ENCODE data around the gene LONP2. TPM values are rescaled to one million over a fixed set of nuclear protein-coding genes. Genes with fewer than 3 reads are reported as not detected.
"Not testable (repeated sequence)": the region's sequence is repeated elsewhere in the genome, so short reads cannot be mapped to it uniquely, and the experiment has no call there.

The LONP2 gene
- polyA plus RNA-seq, 3 donors: 67.7 to 80.0 (median 78.2) TPM

- DNase-seq (ENCODE audit: extremely low read depth in 1 of 11, low read depth in 9 of 11, low spot score in 4 of 11): no peak
Measured at GRCh38 chr16:48318630-48319029, 74.5 kb downstream of the LONP2 start.

DNA sequence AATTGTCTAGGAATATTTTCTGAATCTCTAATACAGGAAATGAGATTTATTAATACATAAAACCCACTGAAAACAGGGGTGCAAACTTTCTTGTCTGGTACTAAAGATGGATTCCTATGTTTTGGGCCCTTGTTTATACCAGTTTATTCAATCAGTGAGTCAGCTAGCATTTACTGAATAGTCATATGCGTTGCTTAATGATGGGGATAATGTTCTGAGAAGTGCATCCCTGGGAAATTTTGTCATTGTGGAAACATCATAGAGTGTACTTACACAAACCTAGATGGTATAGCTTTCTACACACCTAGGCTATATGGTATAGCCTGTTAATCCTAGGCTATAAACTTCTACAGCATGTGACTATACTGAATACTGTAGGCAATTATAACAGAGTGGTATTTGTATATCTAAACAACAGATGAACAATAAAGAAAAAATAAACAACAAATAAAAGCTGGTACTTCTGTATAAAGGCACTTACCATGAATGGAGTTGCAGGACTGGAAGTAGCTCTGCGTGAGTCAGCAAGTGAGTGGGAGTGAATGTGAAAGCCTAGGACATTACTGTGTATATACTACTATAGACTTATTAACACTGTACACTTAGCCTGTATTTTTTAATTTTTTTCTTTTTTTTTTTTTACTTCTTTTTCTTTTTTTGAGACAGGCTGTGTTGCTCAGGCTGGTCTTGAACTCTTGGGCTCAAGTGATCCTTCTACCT lies 77.4 kb downstream of the LONP2 start:
- DNase-seq (ENCODE audit: extremely low read depth in 1 of 11, low read depth in 9 of 11, low spot score in 4 of 11): no peak

GRCh38 chr16:48323783-48324775 lies 80.0 kb downstream of the LONP2 start:
- DNase-seq (ENCODE audit: extremely low read depth in 1 of 11, low read depth in 9 of 11, low spot score in 4 of 11): no peak

- DNase-seq (ENCODE audit: extremely low read depth in 1 of 11, low read depth in 9 of 11, low spot score in 4 of 11): no peak
Measured at GRCh38 chr16:48326915-48327314, 82.8 kb downstream of the LONP2 start.

DNA sequence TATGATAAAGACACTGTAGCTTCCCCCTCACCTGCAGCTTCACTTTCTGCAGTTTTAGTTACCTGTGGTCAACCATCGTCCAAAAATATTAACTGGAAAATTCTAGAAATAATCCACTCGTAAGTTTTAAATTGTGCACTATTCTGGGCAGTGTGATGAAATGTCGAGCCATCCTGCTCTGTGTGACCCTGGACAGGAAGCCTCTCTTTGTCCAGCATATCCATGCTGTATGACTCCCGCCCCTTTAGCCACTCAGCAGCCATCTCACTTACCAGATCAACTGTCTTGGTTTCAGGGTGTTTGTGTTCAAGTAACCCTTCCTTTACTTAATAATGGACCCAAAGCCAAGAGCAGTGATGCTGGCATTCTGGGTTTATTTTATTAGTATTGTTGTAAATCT lies 85.0 kb downstream of the LONP2 start:
- DNase-seq (ENCODE audit: extremely low read depth in 1 of 11, low read depth in 9 of 11, low spot score in 4 of 11): no peak

DNA sequence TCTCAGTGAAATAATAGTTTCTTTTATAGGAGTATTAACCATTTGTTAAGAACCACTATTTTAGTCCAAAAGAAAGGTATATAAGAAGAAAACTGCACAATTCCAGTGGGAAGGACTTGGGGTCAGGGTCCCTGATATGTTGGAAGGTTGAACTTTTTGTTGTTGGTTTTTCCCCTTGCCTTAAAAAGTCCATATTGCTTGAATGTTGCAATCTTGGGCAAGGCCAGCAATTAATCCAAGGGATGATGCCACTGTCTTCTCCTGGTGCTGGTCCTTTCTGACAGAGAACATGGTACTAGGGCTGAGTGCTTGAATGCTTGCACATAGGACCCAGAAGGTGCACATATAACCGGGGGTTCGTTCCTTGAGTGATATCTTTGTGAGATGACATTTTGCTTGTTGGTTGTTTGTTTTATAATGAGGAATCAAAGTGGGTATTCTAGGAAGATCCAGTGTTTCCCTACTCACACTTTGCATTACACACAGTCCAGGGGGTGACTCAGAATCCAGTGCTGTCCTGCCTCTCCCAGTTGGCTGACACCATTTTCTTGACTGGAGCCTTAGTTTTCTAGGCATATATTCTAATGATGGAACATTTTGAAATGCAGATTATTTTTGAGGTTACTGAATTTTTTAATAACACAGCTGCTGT lies 86.2 kb downstream of the LONP2 start:
- no peak for DNase-seq (ENCODE audit: extremely low read depth in 1 of 11, low read depth in 9 of 11, low spot score in 4 of 11)

DNA sequence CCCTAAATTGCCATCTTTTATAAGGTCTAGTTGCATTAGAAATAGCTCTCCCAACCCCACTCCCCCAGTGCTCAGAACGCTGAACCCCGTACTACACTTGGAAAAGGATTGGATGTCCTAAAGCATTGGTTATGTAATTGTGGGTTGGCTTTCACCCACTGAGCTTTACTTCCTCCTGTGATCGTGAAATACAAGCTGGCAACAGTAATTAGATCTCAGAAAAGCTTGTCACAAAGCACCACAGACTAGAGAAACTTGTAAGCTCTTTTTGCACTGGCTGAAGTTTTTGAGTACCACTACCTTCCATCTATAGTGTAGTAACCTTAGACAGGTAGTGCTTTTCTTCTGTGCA lies 86.7 kb downstream of the LONP2 start:
- DNase-seq (ENCODE audit: extremely low read depth in 1 of 11, low read depth in 9 of 11, low spot score in 4 of 11): no peak

GRCh38 chr16:48332978-48333377 lies 88.9 kb downstream of the LONP2 start:
- no peak for DNase-seq (ENCODE audit: extremely low read depth in 1 of 11, low read depth in 9 of 11, low spot score in 4 of 11)

GRCh38 chr16:48334325-48334724 lies 90.2 kb downstream of the LONP2 start:
- DNase-seq (ENCODE audit: extremely low read depth in 1 of 11, low read depth in 9 of 11, low spot score in 4 of 11): no peak

- DNase-seq (ENCODE audit: extremely low read depth in 1 of 11, low read depth in 9 of 11, low spot score in 4 of 11): no peak
Measured at GRCh38 chr16:48335961-48336360, 91.9 kb downstream of the LONP2 start.

- DNase-seq (ENCODE audit: extremely low read depth in 1 of 11, low read depth in 9 of 11, low spot score in 4 of 11): no peak
Measured at GRCh38 chr16:48340054-48340453, 96.0 kb downstream of the LONP2 start.

GRCh38 chr16:48342591-48342990 lies 98.5 kb downstream of the LONP2 start:
- no peak for DNase-seq (ENCODE audit: extremely low read depth in 1 of 11, low read depth in 9 of 11, low spot score in 4 of 11)

DNA sequence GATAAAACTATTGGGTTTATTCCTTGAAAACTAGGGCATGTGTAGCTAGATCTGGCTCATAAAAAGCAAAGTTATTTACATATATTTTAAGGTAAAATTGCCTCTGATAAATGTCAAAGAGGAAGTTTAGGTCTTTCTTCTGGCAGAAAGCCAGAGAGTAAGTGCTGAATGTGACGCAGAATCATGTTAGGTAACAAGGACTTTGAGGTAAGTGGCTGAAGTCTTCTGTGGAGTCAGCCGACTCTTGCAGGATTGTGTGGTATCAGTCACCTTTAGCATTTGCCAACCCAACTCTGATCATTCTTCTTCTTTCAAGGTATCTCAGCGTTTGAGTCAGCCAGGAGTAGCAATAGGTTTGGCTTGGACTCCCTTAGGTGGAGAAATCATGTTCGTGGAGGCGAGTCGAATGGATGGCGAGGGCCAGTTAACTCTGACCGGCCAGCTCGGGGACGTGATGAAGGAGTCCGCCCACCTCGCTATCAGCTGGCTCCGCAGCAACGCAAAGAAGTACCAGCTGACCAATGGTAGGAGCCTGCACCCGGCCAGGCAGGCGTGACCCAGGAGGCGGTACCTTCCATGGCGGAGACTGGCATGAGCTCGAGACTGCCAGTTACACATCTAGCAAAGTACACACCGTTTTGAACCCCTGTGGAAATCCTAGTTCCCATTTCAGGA lies 103.2 kb downstream of the LONP2 start:
- DNase-seq (ENCODE audit: extremely low read depth in 1 of 11, low read depth in 9 of 11, low spot score in 4 of 11): no peak

DNA sequence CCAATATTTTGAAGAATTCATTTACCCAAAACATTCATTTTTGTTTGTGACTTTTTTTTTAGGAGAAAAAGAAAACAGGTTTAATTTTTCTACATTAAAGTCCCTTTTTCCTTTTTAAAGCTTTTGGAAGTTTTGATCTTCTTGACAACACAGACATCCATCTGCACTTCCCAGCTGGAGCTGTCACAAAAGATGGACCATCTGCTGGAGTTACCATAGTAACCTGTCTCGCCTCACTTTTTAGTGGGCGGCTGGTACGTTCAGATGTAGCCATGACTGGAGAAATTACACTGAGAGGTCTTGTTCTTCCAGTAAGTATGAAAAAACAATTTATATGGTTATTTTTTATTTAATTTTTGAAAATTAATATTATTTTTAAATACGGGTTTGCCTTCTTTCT lies 103.9 kb downstream of the LONP2 start:
- DNase-seq (ENCODE audit: extremely low read depth in 1 of 11, low read depth in 9 of 11, low spot score in 4 of 11): peak in 5 of 11 donors; percentile 23 to 52 (median 48)

GRCh38 chr16:48350736-48351135 lies 106.6 kb downstream of the LONP2 start:
- DNase-seq (ENCODE audit: extremely low read depth in 1 of 11, low read depth in 9 of 11, low spot score in 4 of 11): no peak

- DNase-seq (ENCODE audit: extremely low read depth in 1 of 11, low read depth in 9 of 11, low spot score in 4 of 11): no peak
Measured at GRCh38 chr16:48352648-48353390, 108.7 kb downstream of the LONP2 start.

- peak in 5 of 11 donors; percentile 22 to 56 (median 43) for DNase-seq (ENCODE audit: extremely low read depth in 1 of 11, low read depth in 9 of 11, low spot score in 4 of 11)
Measured at GRCh38 chr16:48353565-48354163, 109.6 kb downstream of the LONP2 start.

GRCh38 chr16:48354385-48354784 lies 110.3 kb downstream of the LONP2 start:
- not testable (repeated sequence) for DNase-seq (ENCODE audit: extremely low read depth in 1 of 11, low read depth in 9 of 11, low spot score in 4 of 11)

All from renal cortex interstitium (tissue), 11 donors.